Transverse colon (tissue), 4 donors: Measurements from ENCODE around the gene SRMS.

Experiments
- CTCF ChIP-seq, 5 experiments: fragments of 200-600 bp in 3 of 5; fragments of 450-650 bp in 2 of 5; sonication (generic) in 3 of 5; IDR thresholded peaks; 1 replicate in 2 of 5; 2 replicates in 3 of 5; pipeline ENCODE4 v1.5.1; 2016 to 2017; ENCODE audit warnings: antibody characterized with exemption in 5 of 5, inconsistent platforms in 3 of 5, mild to moderate bottlenecking in 2 of 5, moderate library complexity in 1 of 5
- EP300 ChIP-seq: sonication (generic); formaldehyde crosslinking; IDR thresholded peaks from one replicate; pipeline ENCODE4 v1.6.1; 2017; ENCODE audit warnings: antibody characterized with exemption, low read depth
- POLR2AphosphoS5 ChIP-seq, 3 donors: sonication (generic); formaldehyde crosslinking; IDR thresholded peaks; one replicate each; pipeline ENCODE4 v1.6.1; 2016; ENCODE audit warnings: antibody characterized with exemption in 3 of 3

DNA sequence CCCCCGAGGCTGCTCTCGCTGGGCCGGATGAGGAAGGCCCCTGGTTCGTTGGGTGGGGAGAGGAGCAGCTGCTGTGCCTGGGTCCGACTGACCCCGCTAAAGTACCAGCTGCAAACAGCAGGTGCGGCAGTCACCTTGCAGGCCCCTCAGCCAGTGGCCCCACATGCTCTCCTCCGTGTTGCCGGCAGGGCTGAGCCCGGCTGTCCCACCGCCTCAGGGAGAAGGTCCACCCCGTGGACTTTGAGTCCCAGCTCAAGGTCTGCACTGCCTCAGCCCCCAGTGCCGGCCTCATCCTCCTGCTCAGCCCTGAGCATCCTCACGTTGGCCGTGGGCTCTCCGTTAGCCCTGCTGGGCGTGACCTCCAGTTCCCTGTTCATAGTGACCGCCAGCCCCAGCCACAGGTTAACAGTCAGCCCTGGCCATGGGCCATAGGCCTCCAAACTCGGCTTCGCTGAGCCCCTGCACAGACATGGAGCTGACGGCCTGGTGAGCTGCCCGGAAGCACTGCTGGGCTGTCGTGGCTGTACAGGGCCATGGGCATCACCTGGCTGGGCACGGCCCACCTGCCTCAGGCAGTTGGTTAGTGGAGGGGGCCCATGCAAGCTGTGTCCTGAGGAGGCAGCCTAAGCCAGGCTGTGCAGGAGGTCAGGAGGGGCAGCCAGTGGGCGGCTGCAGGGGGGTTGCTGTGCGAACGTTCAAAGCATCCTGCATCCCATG is 3.1 kb downstream of the SRMS start:
- TF ChIP-seq CTCF (IDR thresholded peaks at IDR 0.05) (no peak), POLR2AphosphoS5 (IDR thresholded peaks at IDR 0.05) (no peak), EP300 (no peak)
